NCI-H1417 (cell line): ENCODE measurements around the gene MLF2.

ENCODE experiments used
- DNase-seq, 3 experiments: peaks; one replicate each; lab custom pipeline; 2025; lab: John Stamatoyannopoulos, UW

MLF2 gene

DNA sequence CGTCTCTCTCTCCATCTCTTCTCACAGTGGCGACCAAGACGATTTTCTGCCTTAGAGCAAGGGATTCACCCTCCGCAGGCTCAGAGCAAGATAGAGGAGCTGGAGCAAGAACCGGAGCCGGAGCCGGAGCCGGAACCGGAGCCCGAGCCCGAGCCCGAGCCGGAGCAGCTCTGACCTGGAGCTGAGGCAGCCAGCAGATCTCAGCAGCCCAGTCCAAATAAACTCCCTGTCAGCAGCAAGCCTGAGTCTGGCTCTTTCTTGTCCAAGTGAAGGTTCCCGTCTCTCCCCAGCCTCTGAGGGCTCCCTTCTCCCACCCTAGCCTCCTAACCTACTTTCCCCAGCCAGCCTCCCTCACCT is 25.3 kb upstream of the MLF2 start:
- DNase-seq = peak; percentile 15 to 52 (median 42)

DNA sequence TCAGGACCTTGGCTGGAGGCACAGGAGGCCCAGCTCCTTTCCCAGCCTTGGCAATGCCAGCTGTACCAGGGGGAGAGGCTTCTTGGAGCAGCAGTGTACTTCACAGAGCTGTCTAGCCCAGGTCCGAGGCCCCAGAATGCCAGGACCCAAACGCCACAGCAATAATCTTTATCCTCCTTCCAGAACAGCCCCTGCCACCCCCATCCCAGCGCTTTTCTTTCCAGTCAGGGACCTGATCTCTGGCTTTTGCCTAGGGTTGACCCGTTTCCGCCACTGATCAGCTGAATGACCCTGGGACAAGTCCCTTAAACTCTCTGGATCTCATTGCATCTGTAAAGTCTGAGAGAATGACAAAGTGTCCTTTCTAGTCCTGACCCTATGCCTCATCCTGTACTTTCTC is 24.4 kb upstream of the MLF2 start:
- no peak for DNase-seq

GRCh38 chr12:6775185-6776174 is 22.5 kb upstream of the MLF2 start:
- DNase-seq = peak in 2 of 3 experiments; percentile 8 to 41

GRCh38 chr12:6774499-6775062 is 21.6 kb upstream of the MLF2 start:
- DNase-seq = no peak

GRCh38 chr12:6773590-6774351 is 20.8 kb upstream of the MLF2 start:
- no peak for DNase-seq

DNA sequence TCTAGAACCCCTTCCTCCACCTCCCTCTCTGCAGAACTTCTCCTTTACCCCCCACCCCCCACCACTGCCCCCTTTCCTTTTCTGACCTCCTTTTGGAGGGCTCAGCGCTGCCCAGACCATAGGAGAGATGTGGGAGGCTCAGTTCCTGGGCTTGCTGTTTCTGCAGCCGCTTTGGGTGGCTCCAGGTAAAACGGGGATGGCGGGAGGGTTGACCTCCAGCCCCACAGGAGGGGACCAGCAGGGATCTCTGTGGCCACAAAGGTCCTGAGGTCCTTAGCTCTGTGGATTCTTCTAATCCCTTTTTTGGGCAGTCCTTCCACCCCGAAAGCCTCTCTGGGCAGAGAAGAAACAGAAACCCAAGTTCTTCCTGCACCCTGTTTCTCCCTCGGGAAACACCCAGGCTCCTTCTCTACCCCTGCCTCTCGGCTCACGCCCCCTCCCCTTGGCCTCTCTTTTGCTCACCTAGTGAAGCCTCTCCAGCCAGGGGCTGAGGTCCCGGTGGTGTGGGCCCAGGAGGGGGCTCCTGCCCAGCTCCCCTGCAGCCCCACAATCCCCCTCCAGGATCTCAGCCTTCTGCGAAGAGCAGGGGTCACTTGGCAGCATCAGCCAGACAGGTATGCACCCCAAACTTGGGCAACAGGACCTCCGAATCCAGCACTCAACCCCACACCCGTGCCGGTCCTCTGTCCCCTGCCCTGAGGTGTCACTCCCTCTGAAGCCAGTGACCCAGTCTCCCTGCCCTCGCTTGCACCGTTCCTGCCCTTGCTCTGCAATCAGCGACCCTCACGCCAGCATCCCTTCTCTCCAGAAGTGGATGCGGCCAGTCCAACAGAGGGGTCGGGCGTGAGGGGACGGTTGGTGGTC is 20.0 kb upstream of the MLF2 start:
- no peak for DNase-seq

DNA sequence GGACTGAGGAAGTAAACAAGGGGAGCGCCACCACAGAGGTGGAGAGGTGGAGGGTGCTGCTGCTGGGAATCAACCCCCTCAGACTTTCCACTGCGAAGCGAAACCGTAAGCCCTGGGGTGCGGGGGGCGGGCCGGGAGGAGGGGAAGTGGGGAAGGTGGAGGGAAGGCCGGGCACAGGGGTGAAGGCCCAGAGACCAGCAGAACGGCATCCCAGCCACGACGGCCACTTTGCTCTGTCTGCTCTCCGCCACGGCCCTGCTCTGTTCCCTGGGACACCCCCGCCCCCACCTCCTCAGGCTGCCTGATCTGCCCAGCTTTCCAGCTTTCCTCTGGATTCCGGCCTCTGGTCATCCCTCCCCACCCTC is 19.4 kb upstream of the MLF2 start, which contains the start of gene LAG3:
Gene LAG3 (plus strand): TSS at position 190 of the 365 bp plus-strand sequence. CDS start 333 bp downstream, outside the sequence.
- no peak for DNase-seq

DNA sequence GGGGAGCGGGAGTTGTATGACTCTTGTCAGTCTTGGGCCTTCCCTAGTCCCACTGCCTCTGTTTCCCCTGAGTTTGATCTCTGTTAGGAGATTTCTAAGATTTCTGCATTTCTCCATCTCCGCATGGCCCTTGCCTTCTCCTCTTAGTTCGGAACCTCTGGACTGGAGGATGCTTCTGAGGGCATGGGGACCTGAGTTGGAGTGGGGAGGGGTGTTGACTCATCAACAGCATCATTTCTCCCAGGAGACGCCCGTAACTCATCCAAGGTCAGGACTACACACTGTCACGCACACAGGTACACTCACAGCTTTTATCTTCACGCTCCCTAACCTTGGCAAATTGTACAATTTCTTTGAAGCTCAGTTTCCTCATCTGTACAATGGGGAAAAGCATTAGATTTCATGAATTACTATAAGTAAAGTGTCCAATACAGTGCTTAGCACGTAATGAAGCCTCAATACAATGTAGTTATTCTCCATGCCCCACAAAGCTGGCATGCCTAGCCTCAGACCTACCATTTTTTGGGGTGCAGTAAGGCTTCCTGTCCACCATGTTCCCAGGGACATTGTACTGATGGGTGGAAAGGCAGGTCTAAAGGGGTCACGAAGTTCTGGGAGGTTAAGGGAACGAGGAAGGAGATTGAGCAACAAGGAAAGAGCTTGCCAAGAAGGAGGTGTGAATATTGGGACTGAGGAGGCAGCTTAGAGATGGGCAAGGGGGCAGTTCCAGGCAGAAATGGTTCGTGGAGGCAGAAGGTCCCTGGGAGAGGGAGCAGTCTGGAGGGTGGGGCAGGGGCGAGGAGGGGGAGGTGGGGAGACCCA is 18.8 kb upstream of the MLF2 start:
- no peak for DNase-seq

DNA sequence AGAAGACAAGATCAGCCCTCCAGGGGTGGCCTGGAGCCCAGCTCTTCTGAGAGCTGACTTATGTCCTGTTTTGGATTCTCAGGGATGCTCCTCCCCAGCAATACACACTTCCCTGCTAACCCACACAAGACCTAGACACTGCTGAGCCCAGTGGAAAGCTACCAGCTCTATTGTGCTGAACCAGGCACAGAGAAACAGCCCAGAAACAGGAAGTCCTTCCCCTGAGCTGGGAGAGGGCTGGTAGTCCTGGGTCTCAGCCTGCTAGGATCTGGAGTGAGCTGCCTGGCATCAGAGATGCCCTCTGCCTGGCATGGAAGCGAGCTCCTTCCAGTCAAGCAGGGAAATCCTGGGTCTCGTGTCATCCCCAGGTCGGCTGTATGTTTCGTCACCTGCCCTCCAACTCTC is 18.2 kb upstream of the MLF2 start:
- DNase-seq = no peak

DNA sequence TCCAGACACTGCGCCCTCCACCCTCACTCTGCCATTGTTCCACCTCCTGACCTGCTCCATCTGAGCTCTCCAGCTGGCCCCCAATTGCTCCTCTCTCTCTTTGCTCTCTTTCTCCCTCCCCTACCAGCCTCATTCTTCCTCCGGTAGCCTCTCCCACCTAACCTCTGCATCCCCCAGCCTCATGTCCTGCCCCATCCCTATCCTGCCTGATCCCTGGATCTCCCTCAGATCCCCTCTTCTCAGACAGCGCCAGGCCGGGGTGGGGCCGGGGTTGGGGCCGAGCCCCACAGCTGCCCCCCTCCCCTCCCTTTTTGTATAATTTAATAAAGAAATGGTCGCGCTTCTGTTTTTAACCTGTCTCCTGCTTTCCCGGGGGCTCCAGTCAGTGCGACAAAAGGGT is 17.7 kb upstream of the MLF2 start:
- no peak for DNase-seq

DNA sequence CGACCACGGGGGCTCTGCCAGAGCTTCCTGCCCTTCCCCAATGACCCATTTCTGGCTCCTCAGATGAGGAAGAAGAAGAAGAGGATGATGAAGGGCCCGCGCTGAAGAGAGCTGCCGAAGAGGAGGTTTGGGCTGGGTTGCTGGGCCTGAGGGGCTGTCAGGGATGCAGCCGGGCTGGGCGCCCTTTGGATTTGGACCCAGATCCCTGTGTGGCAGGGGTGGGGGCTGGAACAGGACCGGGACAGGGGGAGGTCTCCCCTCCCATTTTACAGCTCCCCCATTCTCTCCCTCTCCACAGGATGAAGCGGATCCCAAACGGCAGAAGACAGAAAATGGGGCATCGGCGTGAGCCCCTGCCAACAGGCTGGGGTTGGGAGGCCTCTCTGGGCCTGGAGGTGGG is 17.2 kb upstream of the MLF2 start:
- DNase-seq = no peak

DNA sequence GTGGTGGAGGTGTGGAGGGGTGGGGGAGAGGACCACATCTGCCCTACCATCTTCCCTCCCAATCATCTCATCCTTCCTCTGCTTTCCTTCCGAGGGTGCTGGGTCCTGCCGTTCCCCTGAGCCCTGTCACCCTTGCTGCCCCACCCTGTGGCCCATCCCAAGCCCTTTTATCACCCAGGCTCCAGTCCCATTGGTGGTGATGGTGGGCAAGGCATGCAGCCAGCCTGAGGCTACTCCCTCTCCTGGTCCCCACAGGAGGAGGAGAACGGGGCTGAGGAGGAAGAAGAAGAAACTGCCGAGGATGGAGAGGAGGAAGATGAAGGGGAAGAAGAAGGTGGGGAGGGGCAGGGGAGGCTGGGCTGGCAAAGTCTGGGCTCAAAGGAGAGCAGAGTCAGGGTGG is 16.7 kb upstream of the MLF2 start:
- no peak for DNase-seq

GRCh38 chr12:6768990-6769389 is 16.0 kb upstream of the MLF2 start:
- DNase-seq = peak; percentile 23 to 30 (median 26)

GRCh38 chr12:6768437-6768914 is 15.5 kb upstream of the MLF2 start:
- DNase-seq = no peak

DNA sequence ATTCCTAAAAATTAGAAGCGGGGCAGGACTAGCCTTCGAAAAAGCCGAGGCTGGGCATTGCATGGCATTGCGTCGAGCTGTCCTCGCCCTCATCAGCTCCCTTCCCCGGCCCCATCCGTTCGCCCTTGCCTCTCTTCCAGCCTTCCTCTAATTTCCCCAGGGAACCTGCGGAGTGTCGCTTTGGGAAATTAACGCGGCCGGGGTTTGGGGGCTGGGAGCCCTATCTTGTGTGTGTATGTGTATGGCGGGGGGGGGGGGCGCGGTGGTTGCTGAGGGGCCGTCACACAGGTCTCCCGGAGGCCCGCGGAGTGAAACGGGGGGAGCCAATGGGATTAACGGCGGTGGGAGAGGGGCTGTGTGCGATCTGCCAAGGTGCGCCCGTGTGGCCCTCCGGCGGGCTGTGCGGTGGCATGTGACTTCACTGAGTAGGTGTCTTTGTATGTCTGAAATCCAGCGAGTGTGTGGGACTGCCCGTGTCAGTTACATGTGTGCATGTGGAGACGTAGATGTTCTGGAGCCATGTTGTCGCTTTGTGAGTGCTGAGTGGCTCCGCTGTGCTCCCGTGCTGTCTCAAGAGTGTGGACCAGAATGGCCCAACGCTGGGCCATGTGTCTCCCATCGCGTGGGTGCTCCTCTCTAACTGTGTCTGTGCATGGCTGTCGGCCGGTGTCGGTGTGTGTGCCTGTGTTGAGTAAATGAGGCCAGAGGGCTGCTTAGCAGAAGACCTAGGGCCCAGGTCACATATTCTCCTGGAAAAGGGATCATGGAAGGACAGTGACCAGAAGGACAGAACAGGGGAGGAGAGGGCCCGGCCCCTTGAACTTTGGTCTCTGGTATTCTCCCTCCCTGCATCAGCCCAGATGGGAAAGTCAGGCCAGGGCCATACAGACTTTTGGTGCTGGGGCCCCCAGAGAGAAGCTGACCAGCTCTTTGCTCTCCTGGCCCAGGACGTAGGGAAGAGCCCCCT is 14.7 kb upstream of the MLF2 start:
- DNase-seq = peak; percentile 11 to 57 (median 31)

GRCh38 chr12:6766651-6767349 is 13.9 kb upstream of the MLF2 start:
- DNase-seq = peak; percentile 80 to 84 (median 81)

- peak; percentile 81 to 94 (median 91) for DNase-seq
Observed at GRCh38 chr12:6765634-6766581, 13.0 kb upstream of the MLF2 start, which contains the start of gene PTMS. Gene PTMS (plus strand): TSS chr12:6766363. CDS start chr12:6766706, 343 bp downstream.
